Right lobe of liver (tissue), 6 donors: Measurements from ENCODE around the gene TSHR. TPM values are rescaled to one million over a fixed set of nuclear protein-coding genes. Genes with fewer than 3 reads are reported as not detected.

Source experiments
- ATAC-seq, 4 donors: fragments of 200-7000 bp; cut with Tn5 transposase; one replicate each; pipeline ENCODE4 v1.9.1; 2020; ENCODE audit warnings: mild to moderate bottlenecking in 4 of 4, moderate library complexity in 4 of 4
- DNase-seq, 3 donors: peaks; one replicate each; pipeline ENCODE4 v3.0.0-alpha.2; 2020
- H3K27ac ChIP-seq, 3 donors: fragments of 200-600 bp; one replicate each; pipeline ENCODE4 v1.8.0; 2022
- H3K27me3 ChIP-seq, 2 donors: fragments of 200-600 bp; one replicate each; pipeline ENCODE4 v1.8.0; 2022
- H3K36me3 ChIP-seq, 4 donors: fragments of 200-600 bp; sonication (generic) in 1 of 4; one replicate each; pipeline versions ENCODE4 v1.5.1 to v1.8.0; 2017 to 2022; ENCODE audit warnings: control low read depth in 1 of 4
- H3K4me1 ChIP-seq, 4 donors: fragments of 200-600 bp; sonication (generic) in 1 of 4; one replicate each; pipeline versions ENCODE4 v1.5.1 to v1.8.0; 2017 to 2022; ENCODE audit warnings: control low read depth in 1 of 4
- H3K4me3 ChIP-seq, 3 donors: fragments of 200-600 bp; one replicate each; pipeline ENCODE4 v1.8.0; 2022
- H3K9me3 ChIP-seq, 4 donors: fragments of 200-600 bp; sonication (generic) in 1 of 4; one replicate each; pipeline versions ENCODE4 v1.5.1 to v1.8.0; 2017 to 2022; ENCODE audit warnings: control low read depth in 1 of 4
- POLR2A ChIP-seq: fragments of 450-650 bp; IDR thresholded peaks from one replicate; pipeline ENCODE4 v1.6.1; 2017; ENCODE audit warnings: antibody characterized with exemption, mild to moderate bottlenecking
- WGBS: methylation state at CpG from one replicate; pipeline ENCODE4 v1.1.6; 2018; ENCODE audit warnings: low coverage, low lambda C conversion rate; ENCODE audit not compliant: insufficient coverage; ENCODE audit errors: missing lambda C conversion rate; 5-methylcytosine and 5-hydroxymethylcytosine counted together
- intact Hi-C, 2 donors: fragments of 100-400 bp; cut with DNase I; formaldehyde crosslinking; loops; one replicate each; pipeline versions ENCODE4 v1.11.2 to v1.14.1; 2022
- total RNA-seq, 6 experiments: library from RNA; depleted of rRNA in 2 of 6; stranded (reverse); fragments of >200 nt in 2 of 6; fragmentation: NEBNext Ultra II Directional in 3 of 6; extraction: Animal tissue kit (Norgen Biotek cat#: 25700) in 3 of 6; gene quantifications; one replicate each; pipeline versions ENCODE4 v1.1.0 to v1.2.4, GENCODE V29; 2016 to 2023
- TF ChIP-seq, protein P1 (sequence below), 4 donors: fragments of 200-600 bp in 3 of 4; fragments of 450-650 bp in 1 of 4; IDR thresholded peaks; one replicate each; pipeline versions ENCODE4 v1.5.1 to v1.8.0; 2016 to 2022; ENCODE audit warnings: antibody characterized with exemption in 4 of 4, mild to moderate bottlenecking in 2 of 4
- donor health status: DM: no; HTN: yes; CAD: no.
- donor health status: DM: no; HTN: no; CAD: no.
- donor health status: DM: no; HTN: no; CAD: no.
- donor health status: DM: no; HTN: yes; CAD: no.
- donor health status: DM: no; HTN: yes; CAD: no.

TSHR gene
- total RNA-seq, 6 experiments from 2014 or later = 0.37 TPM; not detected in 5

DNA sequence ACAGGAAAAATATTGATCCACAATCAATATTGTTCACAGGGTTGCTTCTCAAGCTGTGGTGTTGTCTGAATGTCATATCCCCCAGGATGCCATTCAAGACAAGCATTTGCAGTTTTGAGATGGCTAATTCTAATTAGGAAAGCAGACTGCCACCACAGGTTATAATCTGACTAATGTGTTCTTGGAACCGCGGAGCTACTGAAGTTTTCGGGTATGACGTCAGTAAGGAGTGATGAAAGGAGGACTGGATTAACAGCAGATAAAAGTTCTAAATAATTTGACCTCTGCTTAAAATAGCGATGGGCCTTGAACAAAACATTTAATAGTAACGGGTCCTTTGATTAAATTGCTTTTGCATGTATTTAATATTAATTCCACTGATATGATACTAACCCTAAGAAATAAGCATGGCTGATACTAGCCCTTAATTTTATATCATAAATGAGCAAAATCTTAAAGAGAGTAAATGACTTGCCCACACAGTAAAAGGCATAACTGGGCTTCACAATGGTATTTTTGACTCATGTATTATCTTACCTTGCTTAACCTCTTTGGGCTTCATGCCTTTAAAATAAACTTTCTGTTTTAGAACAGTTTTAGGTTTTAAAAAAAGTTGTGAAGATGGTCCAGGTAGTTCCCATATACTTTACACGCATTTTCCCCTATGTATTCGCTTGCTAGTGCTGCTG, 50.3 kb downstream of the TSHR start:
- H3K9me3 ChIP-seq = no peaks in the 10 kb centered on the region
- no peak overlapping the region for H3K4me3 ChIP-seq
- no peak for TF ChIP-seq POLR2A
- TF ChIP-seq, protein P1, sequence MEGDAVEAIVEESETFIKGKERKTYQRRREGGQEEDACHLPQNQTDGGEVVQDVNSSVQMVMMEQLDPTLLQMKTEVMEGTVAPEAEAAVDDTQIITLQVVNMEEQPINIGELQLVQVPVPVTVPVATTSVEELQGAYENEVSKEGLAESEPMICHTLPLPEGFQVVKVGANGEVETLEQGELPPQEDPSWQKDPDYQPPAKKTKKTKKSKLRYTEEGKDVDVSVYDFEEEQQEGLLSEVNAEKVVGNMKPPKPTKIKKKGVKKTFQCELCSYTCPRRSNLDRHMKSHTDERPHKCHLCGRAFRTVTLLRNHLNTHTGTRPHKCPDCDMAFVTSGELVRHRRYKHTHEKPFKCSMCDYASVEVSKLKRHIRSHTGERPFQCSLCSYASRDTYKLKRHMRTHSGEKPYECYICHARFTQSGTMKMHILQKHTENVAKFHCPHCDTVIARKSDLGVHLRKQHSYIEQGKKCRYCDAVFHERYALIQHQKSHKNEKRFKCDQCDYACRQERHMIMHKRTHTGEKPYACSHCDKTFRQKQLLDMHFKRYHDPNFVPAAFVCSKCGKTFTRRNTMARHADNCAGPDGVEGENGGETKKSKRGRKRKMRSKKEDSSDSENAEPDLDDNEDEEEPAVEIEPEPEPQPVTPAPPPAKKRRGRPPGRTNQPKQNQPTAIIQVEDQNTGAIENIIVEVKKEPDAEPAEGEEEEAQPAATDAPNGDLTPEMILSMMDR (IDR thresholded peaks at IDR 0.05) = no peak
- DNase-seq (no peak), ATAC-seq (no peak)
- no peaks in the 10 kb centered on the region for H3K36me3 ChIP-seq
- H3K27me3 ChIP-seq = no peaks in the 10 kb centered on the region
- H3K27ac ChIP-seq = no peak overlapping the region
- WGBS = 78% methylated on average over 8 of the region's 8 CpGs
- intact Hi-C loops = no loop called here
- H3K4me1 ChIP-seq = no peaks in the 10 kb centered on the region

DNA sequence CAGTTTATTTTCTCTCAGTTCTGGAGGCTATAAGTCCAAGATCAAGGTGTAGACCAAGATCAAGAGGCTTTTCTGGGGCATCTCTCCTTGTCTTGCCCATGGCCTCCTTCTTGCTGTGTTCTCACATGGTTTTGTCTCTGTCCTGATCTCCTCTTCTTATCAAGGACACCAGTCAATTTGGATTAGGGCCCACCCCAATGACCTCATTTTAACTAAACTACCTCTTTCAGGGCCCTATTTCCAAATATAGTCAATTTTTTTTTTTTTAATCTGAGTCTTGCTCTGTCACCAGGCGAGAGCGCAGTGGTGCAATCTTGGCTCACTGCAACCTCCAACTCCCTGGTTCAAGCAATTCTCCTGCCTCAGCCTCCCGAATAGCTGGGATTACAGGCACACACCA, 50.8 kb downstream of the TSHR start:
- H3K27me3 ChIP-seq = no peaks in the 10 kb centered on the region
- no peaks in the 10 kb centered on the region for H3K9me3 ChIP-seq
- TF ChIP-seq POLR2A = no peak
- TF ChIP-seq, protein P1 (IDR thresholded peaks at IDR 0.05) = no peak
- no peak for DNase-seq
- no peak overlapping the region for H3K27ac ChIP-seq
- H3K4me3 ChIP-seq = no peak overlapping the region
- 61% methylated on average over 3 of the region's 3 CpGs for WGBS
- no peaks in the 10 kb centered on the region for H3K36me3 ChIP-seq
- intact Hi-C loops = no loop called here
- no peaks in the 10 kb centered on the region for H3K4me1 ChIP-seq
- no peak for ATAC-seq

DNA sequence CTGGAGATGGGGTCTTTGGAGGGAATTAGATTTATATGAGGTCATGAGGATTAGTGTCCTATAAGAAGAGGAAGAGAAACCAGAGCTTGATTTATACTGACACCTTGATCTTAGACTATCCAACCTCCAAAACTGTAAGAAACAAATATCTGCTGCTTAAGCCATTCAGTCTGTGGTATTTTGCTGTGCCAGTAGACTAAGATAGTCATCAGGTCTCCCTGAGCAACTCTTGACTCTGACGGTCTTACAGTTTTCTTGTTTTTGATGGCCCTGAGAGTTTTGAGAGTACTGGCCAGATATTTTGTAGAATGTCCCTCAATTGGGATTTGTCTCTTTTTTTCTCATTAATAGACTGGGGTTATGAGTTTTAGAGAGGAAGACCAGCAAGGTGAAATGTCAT, 51.7 kb downstream of the TSHR start:
- no peak overlapping the region for H3K4me3 ChIP-seq
- H3K4me1 ChIP-seq = no peaks in the 10 kb centered on the region
- intact Hi-C loops = no loop called here
- no peak overlapping the region for H3K27ac ChIP-seq
- WGBS = 100% methylated on average over 1 of the region's 1 CpG
- H3K9me3 ChIP-seq = no peaks in the 10 kb centered on the region
- TF ChIP-seq, protein P1 (IDR thresholded peaks at IDR 0.05) = no peak
- no peak for TF ChIP-seq POLR2A
- DNase-seq (no peak), ATAC-seq (no peak)
- H3K36me3 ChIP-seq = no peaks in the 10 kb centered on the region
- H3K27me3 ChIP-seq = no peaks in the 10 kb centered on the region

DNA sequence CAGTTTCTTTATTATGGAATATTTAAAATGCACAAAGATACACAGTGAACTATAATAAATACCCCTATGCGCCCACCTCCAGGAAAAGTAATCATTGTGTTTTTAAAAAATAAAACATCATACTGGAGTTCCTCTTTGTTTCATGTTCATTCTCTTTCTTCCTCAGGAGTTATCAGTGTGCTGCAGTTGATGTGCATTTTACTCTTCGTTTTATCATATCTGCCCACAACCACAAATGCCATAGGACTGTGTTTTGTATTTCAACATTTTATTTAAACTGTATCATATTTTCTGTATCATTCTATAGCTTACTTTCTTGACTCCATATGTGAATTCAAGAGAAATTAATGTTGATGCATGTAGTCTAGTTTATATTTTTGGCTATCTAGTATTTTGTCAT, 53.9 kb downstream of the TSHR start:
- DNase-seq (no peak), ATAC-seq (no peak)
- Histone ChIP-seq H3K9me3 (no peaks in the 10 kb centered on the region), H3K36me3 (no peaks in the 10 kb centered on the region), H3K4me1 (no peaks in the 10 kb centered on the region), H3K4me3 (no peak overlapping the region), H3K27me3 (no peaks in the 10 kb centered on the region), H3K27ac (no peak overlapping the region)
- WGBS = 80% methylated on average over 2 of the region's 2 CpGs
- no peak for TF ChIP-seq POLR2A
- TF ChIP-seq, protein P1 (IDR thresholded peaks at IDR 0.05) = no peak
- intact Hi-C loops = no loop called here
